Myometrial cell (primary cell): ENCODE results near the gene ALG10. TPM values are rescaled to one million over a fixed set of nuclear protein-coding genes. Genes with fewer than 3 reads are reported as not detected.

Experiments
- total RNA-seq: library from RNA; depleted of rRNA; stranded (reverse); fragments of >200 nt; gene quantifications from 2 replicates; pipeline ENCODE4 v1.2.3, GENCODE V29; 2015

The ALG10 gene
- 5.2 and 5.7 TPM in 2 replicates for total RNA-seq

GRCh38 chr12:34022079-34022830 is at the start of gene ALG10:
Gene ALG10, plus strand, starts transcription at chr12:34022496. Its CDS starts 104 bp downstream, at chr12:34022600.

